Activated T-cell treated with anti-CD3 and anti-CD28 coated beads for 24 hours (primary cell): ENCODE data around the gene DEPP1.

Source experiments
- DNase-seq: peaks from one replicate; pipeline ENCODE4 v3.0.0-alpha.2; 2020; ENCODE audit warnings: low read depth

Gene DEPP1

DNA sequence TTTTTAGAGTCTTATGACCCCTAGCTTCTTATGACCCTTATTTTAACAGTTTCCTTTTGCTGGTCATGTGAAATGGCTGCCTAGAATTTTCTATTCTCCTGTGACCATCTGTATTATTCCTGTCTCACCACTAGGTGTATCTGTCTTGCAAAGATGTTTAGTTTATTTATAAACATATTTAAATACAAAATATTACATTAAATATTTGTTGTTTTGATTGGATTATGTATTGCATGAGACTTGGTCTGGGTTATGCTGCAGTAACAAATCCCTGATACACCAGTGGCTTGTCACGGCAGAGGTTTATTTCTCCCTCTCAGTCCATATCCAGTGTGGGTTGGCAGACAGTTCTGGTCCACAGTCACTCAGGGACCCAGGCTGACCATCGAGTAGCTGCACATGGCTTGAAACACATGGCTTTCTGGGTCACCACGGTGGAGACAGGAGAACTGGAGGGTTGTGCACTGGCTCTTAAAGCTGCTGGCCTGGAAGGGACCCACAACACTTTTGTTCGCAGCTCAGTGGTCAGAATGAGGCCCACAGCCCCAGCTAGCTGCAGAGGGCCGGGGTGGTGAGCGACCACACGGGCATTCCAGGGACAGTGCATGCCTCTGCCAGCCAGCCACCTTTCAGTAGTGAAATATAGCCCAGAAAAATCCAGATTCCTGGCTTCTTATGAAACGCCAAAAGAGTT lies 11.6 kb downstream of the DEPP1 start:
- no peak for DNase-seq

GRCh38 chr10:44966129-44966815 lies 12.3 kb downstream of the DEPP1 start:
- no peak for DNase-seq

DNA sequence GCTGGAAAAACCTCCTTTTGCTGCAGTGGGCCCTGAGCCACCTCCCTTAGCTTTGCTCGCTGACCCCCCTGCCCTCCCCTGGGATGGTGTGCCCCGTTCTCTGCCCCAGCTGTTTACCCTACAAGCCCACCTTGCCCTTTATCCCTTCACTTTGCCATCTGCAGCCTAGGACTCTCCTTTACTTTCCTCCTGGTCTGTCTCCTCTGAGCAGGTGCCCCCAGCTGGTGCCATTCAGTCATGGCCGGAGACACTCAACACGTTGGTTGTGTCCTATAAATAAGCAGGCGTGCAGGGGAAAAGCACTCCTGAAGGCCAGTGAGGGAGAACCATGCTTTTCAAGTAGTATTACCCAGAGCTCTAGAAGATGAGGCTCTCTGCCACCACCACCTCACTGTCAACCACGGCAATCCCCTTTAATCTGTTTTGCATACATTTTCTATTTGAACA lies 12.9 kb downstream of the DEPP1 start:
- no peak for DNase-seq

GRCh38 chr10:44965104-44965503 lies 13.5 kb downstream of the DEPP1 start:
- DNase-seq: no peak

- DNase-seq: no peak
These were observed 14.6 kb downstream of the DEPP1 start for GRCh38 chr10:44963772-44964633.

- DNase-seq: no peak
These were observed 15.5 kb downstream of the DEPP1 start for GRCh38 chr10:44962870-44963738.

DNA sequence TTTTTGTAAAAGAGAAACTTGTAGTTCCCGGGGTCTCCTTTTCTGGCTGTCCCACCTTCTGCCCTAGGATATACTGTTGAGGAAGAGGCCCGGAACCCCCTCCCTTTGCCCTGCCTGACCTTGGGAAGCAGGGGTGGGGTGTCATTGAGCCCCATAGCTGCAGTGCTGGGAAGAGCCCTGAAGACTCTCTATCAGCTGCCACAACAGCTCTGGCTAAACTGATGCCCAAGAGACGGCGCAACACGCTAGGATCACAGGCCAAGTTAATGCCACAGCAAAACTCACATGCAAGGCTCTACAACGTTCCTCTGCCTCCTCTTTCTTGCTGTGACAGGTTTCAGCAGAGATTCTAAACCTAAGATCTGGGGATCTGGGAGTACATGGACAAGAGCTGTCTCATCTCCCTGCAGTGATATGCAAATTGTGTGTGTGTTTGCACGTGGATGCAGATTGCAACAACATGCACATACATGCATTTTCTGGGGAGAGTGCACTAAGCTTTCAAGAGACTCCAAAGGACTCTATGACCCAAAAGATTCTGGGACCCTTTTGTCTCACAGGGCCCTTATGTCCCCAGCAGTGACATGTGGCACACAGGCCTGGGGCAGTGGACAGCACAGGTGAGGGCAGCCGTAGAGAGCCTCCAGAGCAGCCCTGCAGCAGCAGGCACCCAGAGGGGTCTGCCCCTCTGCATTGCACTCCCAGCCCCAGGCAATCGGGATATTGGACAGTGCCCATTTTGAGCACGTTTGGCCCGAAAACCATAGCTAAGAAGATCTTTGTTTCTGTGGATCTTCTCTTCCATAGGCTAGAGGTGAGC lies 16.5 kb downstream of the DEPP1 start:
- no peak for DNase-seq

DNA sequence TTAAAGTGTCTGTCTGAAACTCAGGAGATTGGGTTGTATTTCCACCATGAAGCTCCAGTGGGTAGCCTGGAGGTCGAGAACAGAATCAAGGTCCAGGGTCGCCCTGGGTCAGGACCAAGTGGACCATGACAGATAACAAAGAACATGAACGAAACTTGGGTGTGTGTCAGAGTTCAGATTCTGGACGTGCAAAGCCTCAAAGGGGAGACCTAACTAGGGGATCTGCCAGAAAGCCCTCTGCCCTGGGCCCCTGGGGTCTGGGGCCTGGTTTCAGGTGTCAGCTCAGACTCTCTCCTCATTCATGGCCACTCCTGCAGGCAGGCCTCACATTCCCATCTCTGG lies 17.4 kb downstream of the DEPP1 start:
- DNase-seq: no peak

DNA sequence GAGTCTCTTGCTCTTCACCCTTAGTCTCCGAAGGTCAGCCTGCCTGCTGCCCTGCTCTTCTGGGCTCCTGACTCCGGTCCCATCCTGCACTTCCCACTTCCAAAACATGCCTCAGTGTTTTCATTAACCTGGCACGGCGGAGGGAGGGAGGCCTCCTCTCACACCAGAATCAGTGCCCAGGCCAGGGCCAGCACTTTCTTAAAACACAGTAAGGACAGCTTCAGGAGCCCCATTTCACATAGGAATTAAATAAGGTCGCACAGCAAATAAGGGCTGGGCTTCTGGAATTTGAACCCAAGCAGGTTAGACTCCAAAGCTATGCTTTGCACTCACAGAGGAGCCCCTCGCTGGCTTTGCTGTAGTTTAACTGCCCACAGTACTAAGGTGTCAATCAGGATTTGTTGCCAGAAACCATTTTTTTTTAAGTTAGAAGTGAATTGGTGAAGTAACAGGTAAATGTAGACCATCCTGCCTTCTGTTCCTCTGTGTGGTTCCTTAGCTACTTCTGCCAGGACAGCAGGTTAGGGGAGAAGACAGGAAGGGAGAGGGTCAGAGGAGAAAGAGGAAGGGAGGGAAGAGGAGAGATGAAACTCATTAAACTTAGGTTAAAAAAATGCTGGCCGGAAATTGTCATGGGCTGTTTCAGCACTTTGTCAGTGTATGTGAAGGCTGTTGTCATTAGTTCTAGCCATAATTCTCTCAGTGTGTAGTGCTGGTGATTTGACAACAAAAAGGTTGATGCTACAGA lies 18.0 kb downstream of the DEPP1 start:
- no peak for DNase-seq

GRCh38 chr10:44960088-44960460 lies 18.5 kb downstream of the DEPP1 start:
- no peak for DNase-seq

DNA sequence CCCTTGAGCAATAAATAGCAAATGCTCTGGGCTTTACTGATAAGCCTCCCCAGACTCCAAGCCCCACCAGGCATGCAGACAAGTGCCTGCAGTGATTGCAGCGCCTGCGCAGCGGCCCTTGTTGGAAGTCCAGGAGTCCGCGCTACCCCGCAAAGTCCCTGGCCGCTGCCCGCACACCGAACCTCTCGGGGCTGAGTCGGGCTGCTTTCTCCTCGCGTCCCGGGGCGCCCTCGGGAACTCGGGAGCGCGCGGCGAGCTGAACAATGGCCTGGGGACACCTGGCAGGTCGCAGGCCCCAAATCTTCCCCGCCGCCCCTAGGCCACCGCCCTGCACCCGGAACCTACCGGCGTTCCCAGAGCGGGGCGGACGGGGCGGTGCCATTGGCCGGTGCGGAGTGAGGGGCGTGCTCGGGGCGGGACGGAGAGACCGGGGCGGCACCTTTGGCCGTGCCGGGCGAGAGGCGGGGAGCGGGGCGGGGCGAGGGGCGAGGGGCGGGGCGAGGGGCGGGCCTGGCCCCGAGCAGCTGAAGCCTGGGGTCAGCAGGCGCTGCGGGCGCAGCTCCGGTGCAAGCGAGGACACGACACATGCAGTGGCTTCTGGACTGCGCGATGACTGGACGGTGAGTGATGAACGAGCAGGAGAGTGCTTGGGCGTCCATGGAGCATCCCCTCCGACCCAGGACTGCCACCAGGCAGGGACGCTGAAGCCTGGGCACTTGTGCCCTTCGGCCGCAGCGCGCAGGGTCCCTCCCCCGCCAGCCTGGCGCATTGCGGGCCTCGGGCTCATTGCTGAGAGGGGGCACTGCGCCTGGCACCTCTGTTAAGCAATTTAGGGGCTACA lies 19.1 kb downstream of the DEPP1 start, which contains the start of gene RASSF4:
TSS of gene RASSF4 (plus strand) at position 556 of the 841 bp plus-strand sequence. CDS start 10,401 bp downstream, outside the sequence.
- peak; percentile 88 for DNase-seq

DNA sequence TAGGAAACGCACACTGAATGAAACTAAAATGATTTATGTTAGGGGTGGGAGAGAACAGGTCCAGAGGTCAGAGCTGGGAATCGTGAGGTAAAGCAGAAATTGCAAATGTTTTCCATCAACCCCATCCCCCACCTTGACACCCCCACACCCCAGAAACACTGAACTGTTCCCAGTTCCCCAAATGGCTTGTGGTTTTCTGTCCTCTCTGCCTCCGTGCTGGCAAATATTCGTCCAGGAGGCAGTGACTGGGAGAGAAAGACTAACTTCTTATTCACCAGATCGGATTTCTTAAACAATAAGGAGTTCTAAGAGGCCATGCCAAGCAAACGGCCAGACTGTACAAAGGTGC lies 19.7 kb downstream of the DEPP1 start:
- DNase-seq: no peak

GRCh38 chr10:44958196-44958897 lies 20.3 kb downstream of the DEPP1 start:
- no peak for DNase-seq

- DNase-seq: no peak
These were observed 21.6 kb downstream of the DEPP1 start for GRCh38 chr10:44956717-44957706.

- DNase-seq: no peak
These were observed 22.4 kb downstream of the DEPP1 start for GRCh38 chr10:44956226-44956625.

DNA sequence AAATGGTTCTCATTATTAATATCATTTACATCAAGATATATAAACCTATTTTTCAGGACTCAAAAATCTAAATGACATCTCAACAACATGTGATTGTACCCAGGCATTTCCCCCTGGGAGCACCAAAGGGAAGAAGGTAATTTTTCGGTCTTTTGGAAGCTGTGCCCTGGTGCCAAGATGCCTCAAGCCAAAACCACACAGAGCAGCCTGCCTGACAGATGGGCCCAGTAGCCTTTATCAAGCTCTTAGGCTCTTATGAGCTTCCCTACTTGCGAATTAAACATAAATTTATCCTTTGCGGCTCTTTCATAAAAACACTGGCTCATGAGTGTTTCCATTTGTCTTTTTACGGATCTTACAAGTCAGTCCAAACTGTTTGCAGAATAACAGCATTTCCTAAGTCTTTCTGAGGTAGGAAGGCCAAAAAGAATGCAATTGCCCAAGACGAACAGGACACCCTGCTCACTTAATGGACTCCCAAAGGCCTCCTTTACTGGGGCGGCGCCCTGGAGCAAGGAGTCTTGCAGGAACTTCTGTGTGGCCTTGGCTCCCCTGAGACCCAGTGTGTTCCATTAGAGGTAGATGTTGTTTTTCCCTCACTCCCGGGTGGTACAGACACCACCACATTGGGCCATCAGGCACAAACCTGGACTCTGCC lies 23.1 kb downstream of the DEPP1 start:
- DNase-seq: no peak

GRCh38 chr10:44954962-44955361 lies 23.6 kb downstream of the DEPP1 start:
- DNase-seq: no peak
